ENCODE measurements around the gene OR2T3.
"Not testable (repeated sequence)": the region's sequence is repeated elsewhere in the genome, so short reads cannot be mapped to it uniquely, and the experiment has no call there.

OR2T3 gene

GRCh38 chr1:248472111-248472510 is 1.0 kb upstream of the OR2T3 start:
- not testable (repeated sequence) for DNase-seq

GRCh38 chr1:248475660-248476059 is 2.5 kb downstream of the OR2T3 start:
- DNase-seq = not testable (repeated sequence)

- not testable (repeated sequence) for DNase-seq
Observed at GRCh38 chr1:248481686-248482579, 8.8 kb downstream of the OR2T3 start.

GRCh38 chr1:248488289-248488688 is 15.1 kb downstream of the OR2T3 start, which contains the start of gene OR2T5:
TSS of gene OR2T5 (plus strand) at chr1:248488589. CDS start at chr1:248488589, 0 bp downstream.
- DNase-seq = not testable (repeated sequence)

GRCh38 chr1:248496661-248497060 is 23.5 kb downstream of the OR2T3 start:
- DNase-seq = not testable (repeated sequence)

- DNase-seq = not testable (repeated sequence)
Observed at GRCh38 chr1:248500305-248501035, 27.3 kb downstream of the OR2T3 start.

GRCh38 chr1:248507773-248508172 is 34.6 kb downstream of the OR2T3 start, which contains the start of gene OR2G6:
TSS of gene OR2G6 (plus strand) at chr1:248508073. CDS start at chr1:248521647, 13,574 bp downstream.
- not testable (repeated sequence) for DNase-seq

- DNase-seq = not testable (repeated sequence)
Observed at GRCh38 chr1:248510217-248510616, 37.1 kb downstream of the OR2T3 start.

GRCh38 chr1:248521856-248522255 is 48.7 kb downstream of the OR2T3 start:
- DNase-seq = no peak
